ENCODE results near the gene KLF7. TPM values are rescaled to one million over a fixed set of nuclear protein-coding genes. Genes with fewer than 3 reads are reported as not detected.

The KLF7 gene
- total RNA-seq, 1 experiment from 2014 or later: 17.1 TPM

DNA sequence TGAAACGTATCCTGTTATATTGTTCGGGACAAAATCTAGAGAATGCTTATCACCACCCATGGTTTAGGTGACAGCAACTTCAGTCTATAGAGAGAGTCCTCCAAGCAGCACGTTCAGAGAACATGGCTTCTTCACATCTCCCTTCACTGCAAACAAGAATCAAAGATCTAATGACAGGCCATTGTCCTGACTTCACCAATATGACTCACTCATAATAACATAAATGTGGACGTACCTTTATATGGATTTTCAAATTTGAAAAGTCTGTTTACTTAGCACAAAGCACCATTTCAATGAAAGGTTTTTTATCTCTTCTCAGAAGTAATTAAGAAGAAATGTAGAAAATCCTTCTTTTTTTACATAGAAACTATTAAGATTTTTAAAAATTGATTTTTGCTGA is 46.7 kb downstream of the KLF7 start:
- BruUV-seq (replicated peaks): no TSS peak
- no peaks in the 10 kb centered on the region for H3K27me3 ChIP-seq (ENCODE audit: control insufficient read depth, insufficient read depth, low read length)
- H3K4me3 ChIP-seq (ENCODE audit: low read depth in 2 of 2, low read length in 2 of 2): no peak overlapping the region
- DNase-seq (ENCODE audit: low read depth, low spot score): no peak
- in situ Hi-C loops (cut with HindIII; ENCODE audit: low pct_unique_long_range_greater_than_20kb, low sequenced_read_pairs) (no loop called here), intact Hi-C loops (cut with micrococcal nuclease; ENCODE audit: unreplicated experiment) (no loop called here)
- H3K4me1 ChIP-seq (ENCODE audit: control insufficient read depth, insufficient read depth, low read length): no peaks in the 10 kb centered on the region
- ChIA-PET POLR2A (no interaction called here), CTCF (no interaction called here)
- ATAC-seq: no peak
- no peak overlapping the region for H3K27ac ChIP-seq (ENCODE audit: low read length)
- no peaks in the 10 kb centered on the region for H3K36me3 ChIP-seq (ENCODE audit: control insufficient read depth, insufficient read depth, low read length)
- TF ChIP-seq POLR2AphosphoS5 (IDR thresholded peaks at IDR 0.05; ENCODE audit: low read depth, low read length): no peak
- no peak for TF ChIP-seq SIN3A (IDR thresholded peaks at IDR 0.05; ENCODE audit: borderline replicate concordance, insufficient read depth, low read depth, low read length)
- H3K9me3 ChIP-seq (ENCODE audit: control insufficient read depth, insufficient read depth, low read depth, low read length): no peaks in the 10 kb centered on the region

DNA sequence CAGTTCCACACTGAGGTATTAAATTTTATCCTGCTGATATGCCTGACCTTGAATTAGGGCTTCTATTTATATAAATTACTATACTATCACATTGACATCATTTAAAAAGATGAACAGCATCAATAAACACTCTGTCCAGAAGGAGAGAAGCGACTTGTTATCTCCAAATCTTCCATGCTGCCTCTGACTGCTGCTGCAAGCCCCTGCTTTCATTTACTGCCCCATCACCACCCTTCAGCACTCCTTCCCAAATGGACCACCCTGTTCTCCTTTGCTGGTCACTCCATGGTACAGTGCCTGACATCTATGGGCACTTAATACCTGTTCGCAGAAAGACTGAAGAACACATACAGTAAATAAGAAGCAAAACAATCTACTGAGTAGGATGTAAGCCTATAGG is 48.1 kb downstream of the KLF7 start:
- Histone ChIP-seq H3K27ac (ENCODE audit: low read length) (no peak overlapping the region), H3K4me3 (ENCODE audit: low read depth in 2 of 2, low read length in 2 of 2) (no peak overlapping the region), H3K4me1 (ENCODE audit: control insufficient read depth, insufficient read depth, low read length) (no peaks in the 10 kb centered on the region), H3K27me3 (ENCODE audit: control insufficient read depth, insufficient read depth, low read length) (no peaks in the 10 kb centered on the region), H3K36me3 (ENCODE audit: control insufficient read depth, insufficient read depth, low read length) (no peaks in the 10 kb centered on the region), H3K9me3 (ENCODE audit: control insufficient read depth, insufficient read depth, low read depth, low read length) (no peaks in the 10 kb centered on the region)
- ATAC-seq: no peak
- TF ChIP-seq POLR2AphosphoS5 (IDR thresholded peaks at IDR 0.05; ENCODE audit: low read depth, low read length) (no peak), TCF7L2 (IDR thresholded peaks at IDR 0.05; ENCODE audit: low read depth, low read length) (no peak)
- TF ChIP-seq, protein P1, sequence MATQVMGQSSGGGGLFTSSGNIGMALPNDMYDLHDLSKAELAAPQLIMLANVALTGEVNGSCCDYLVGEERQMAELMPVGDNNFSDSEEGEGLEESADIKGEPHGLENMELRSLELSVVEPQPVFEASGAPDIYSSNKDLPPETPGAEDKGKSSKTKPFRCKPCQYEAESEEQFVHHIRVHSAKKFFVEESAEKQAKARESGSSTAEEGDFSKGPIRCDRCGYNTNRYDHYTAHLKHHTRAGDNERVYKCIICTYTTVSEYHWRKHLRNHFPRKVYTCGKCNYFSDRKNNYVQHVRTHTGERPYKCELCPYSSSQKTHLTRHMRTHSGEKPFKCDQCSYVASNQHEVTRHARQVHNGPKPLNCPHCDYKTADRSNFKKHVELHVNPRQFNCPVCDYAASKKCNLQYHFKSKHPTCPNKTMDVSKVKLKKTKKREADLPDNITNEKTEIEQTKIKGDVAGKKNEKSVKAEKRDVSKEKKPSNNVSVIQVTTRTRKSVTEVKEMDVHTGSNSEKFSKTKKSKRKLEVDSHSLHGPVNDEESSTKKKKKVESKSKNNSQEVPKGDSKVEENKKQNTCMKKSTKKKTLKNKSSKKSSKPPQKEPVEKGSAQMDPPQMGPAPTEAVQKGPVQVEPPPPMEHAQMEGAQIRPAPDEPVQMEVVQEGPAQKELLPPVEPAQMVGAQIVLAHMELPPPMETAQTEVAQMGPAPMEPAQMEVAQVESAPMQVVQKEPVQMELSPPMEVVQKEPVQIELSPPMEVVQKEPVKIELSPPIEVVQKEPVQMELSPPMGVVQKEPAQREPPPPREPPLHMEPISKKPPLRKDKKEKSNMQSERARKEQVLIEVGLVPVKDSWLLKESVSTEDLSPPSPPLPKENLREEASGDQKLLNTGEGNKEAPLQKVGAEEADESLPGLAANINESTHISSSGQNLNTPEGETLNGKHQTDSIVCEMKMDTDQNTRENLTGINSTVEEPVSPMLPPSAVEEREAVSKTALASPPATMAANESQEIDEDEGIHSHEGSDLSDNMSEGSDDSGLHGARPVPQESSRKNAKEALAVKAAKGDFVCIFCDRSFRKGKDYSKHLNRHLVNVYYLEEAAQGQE (IDR thresholded peaks at IDR 0.05; ENCODE audit: insufficient read depth in 1 of 2, low read depth in 2 of 2, low read length in 1 of 2): no peak
- in situ Hi-C loops (cut with HindIII; ENCODE audit: low pct_unique_long_range_greater_than_20kb, low sequenced_read_pairs) (no loop called here), intact Hi-C loops (cut with micrococcal nuclease; ENCODE audit: unreplicated experiment) (no loop called here)
- no peak for DNase-seq (ENCODE audit: low read depth, low spot score)
- CTCF ChIA-PET: no interaction called here
- BruUV-seq (replicated peaks): no TSS peak
- POLR2A ChIA-PET: no interaction called here

DNA sequence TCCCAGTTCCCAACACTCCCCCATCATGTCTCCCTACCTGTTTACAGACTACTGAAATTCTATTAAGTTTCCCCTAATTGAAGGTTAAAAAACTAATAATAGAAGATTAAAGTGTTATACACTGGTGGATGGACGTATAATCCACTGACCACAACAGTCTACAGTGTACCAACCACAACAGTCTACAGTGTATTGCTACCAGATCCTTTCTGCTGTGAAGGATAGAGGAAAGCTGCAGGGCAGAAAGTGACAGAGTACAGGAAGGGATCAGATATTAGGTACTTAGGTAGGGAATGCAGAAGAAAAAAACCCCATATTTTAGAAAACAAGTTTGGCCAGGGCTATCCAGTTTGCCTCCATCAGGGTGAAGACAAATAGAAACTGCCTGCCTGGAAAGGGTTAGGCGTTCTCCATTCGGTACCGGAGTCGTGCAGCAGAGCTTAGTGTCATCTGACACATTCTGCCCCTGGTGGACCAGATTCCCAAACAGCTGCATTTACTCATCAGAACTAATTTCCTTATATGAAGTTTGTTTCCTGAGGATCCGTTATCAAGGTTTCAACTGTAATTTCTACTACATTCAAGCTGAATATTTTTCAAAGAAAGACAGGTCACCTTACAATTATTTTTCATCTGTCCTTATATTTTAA is 49.9 kb downstream of the KLF7 start:
- Histone ChIP-seq H3K27ac (ENCODE audit: low read length) (no peak overlapping the region), H3K27me3 (ENCODE audit: control insufficient read depth, insufficient read depth, low read length) (no peaks in the 10 kb centered on the region), H3K4me1 (ENCODE audit: control insufficient read depth, insufficient read depth, low read length) (no peaks in the 10 kb centered on the region), H3K36me3 (ENCODE audit: control insufficient read depth, insufficient read depth, low read length) (no peaks in the 10 kb centered on the region), H3K9me3 (ENCODE audit: control insufficient read depth, insufficient read depth, low read depth, low read length) (no peaks in the 10 kb centered on the region), H3K4me3 (ENCODE audit: low read depth in 2 of 2, low read length in 2 of 2) (no peak overlapping the region)
- ChIA-PET POLR2A (no interaction called here), CTCF (no interaction called here)
- TF ChIP-seq POLR2AphosphoS5 (IDR thresholded peaks at IDR 0.05; ENCODE audit: low read depth, low read length): no peak
- TF ChIP-seq, protein P1 (IDR thresholded peaks at IDR 0.05; ENCODE audit: insufficient read depth in 1 of 2, low read depth in 2 of 2, low read length in 1 of 2): no peak
- no peak for TF ChIP-seq TCF7L2 (IDR thresholded peaks at IDR 0.05; ENCODE audit: low read depth, low read length)
- TF ChIP-seq, protein P2, sequence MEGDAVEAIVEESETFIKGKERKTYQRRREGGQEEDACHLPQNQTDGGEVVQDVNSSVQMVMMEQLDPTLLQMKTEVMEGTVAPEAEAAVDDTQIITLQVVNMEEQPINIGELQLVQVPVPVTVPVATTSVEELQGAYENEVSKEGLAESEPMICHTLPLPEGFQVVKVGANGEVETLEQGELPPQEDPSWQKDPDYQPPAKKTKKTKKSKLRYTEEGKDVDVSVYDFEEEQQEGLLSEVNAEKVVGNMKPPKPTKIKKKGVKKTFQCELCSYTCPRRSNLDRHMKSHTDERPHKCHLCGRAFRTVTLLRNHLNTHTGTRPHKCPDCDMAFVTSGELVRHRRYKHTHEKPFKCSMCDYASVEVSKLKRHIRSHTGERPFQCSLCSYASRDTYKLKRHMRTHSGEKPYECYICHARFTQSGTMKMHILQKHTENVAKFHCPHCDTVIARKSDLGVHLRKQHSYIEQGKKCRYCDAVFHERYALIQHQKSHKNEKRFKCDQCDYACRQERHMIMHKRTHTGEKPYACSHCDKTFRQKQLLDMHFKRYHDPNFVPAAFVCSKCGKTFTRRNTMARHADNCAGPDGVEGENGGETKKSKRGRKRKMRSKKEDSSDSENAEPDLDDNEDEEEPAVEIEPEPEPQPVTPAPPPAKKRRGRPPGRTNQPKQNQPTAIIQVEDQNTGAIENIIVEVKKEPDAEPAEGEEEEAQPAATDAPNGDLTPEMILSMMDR (IDR thresholded peaks at IDR 0.05): no peak
- no peak for TF ChIP-seq SIN3A (IDR thresholded peaks at IDR 0.05; ENCODE audit: borderline replicate concordance, insufficient read depth, low read depth, low read length)
- in situ Hi-C loops (cut with HindIII; ENCODE audit: low pct_unique_long_range_greater_than_20kb, low sequenced_read_pairs): no loop called here
- DNase-seq (ENCODE audit: low read depth, low spot score) (no peak), ATAC-seq (no peak)
- intact Hi-C loops (cut with micrococcal nuclease; ENCODE audit: unreplicated experiment): no loop called here
- BruUV-seq (replicated peaks): no TSS peak
